Hematopoietic multipotent progenitor cell treated with erythropoietin and hydrocortisone succinate and interleukin-3 and kit ligand, for 4 days (in vitro differentiated cells): ENCODE results near the gene UNC5A.

ENCODE experiments used
- DNase-seq: peaks from one replicate; pipeline ENCODE4 v3.0.0-alpha.2; 2015

UNC5A gene

GRCh38 chr5:176822041-176822792 lies 11.9 kb downstream of the UNC5A start:
- no peak for DNase-seq

GRCh38 chr5:176822793-176823481 lies 12.6 kb downstream of the UNC5A start:
- DNase-seq = no peak

GRCh38 chr5:176823869-176824412 lies 13.6 kb downstream of the UNC5A start:
- no peak for DNase-seq

- no peak for DNase-seq
Observed at GRCh38 chr5:176824604-176825003, 14.2 kb downstream of the UNC5A start.

GRCh38 chr5:176825234-176825633 lies 14.9 kb downstream of the UNC5A start:
- no peak for DNase-seq

- DNase-seq = no peak
Observed at GRCh38 chr5:176825957-176826356, 15.6 kb downstream of the UNC5A start.

GRCh38 chr5:176827736-176828414 lies 17.5 kb downstream of the UNC5A start:
- DNase-seq = no peak

GRCh38 chr5:176829320-176829719 lies 19.0 kb downstream of the UNC5A start:
- DNase-seq = no peak

GRCh38 chr5:176830422-176830994 lies 20.1 kb downstream of the UNC5A start:
- DNase-seq = no peak

GRCh38 chr5:176830995-176831423 lies 20.6 kb downstream of the UNC5A start:
- DNase-seq = no peak

- no peak for DNase-seq
Observed at GRCh38 chr5:176831425-176831824, 21.1 kb downstream of the UNC5A start.

GRCh38 chr5:176832162-176832561 lies 21.8 kb downstream of the UNC5A start:
- no peak for DNase-seq

GRCh38 chr5:176833286-176833685 lies 22.9 kb downstream of the UNC5A start:
- no peak for DNase-seq

GRCh38 chr5:176835918-176836317 lies 25.6 kb downstream of the UNC5A start:
- DNase-seq = no peak

- no peak for DNase-seq
Observed at GRCh38 chr5:176836811-176837706, 26.7 kb downstream of the UNC5A start.

GRCh38 chr5:176837707-176838115 lies 27.4 kb downstream of the UNC5A start:
- DNase-seq = peak; percentile 96

GRCh38 chr5:176843673-176844072 lies 33.3 kb downstream of the UNC5A start:
- DNase-seq = no peak

- DNase-seq = no peak
Observed at GRCh38 chr5:176844281-176844680, 33.9 kb downstream of the UNC5A start.

- DNase-seq = peak; percentile 31
Observed at GRCh38 chr5:176844706-176845391, 34.5 kb downstream of the UNC5A start.

GRCh38 chr5:176845392-176845713 lies 35.0 kb downstream of the UNC5A start:
- DNase-seq = no peak

GRCh38 chr5:176846335-176847140 lies 36.2 kb downstream of the UNC5A start:
- DNase-seq = peak; percentile 24
